ENCODE measurements around the gene ZNF43.

The ZNF43 gene

GRCh38 chr19:21843081-21843480, 7.1 kb upstream of the ZNF43 start:
- H3K14ac ChIP-seq (ENCODE audit: low read length in 2 of 2): no peak overlapping the region
- no peak overlapping the region for H3K4ac ChIP-seq (ENCODE audit: low read depth in 1 of 2, low read length in 2 of 2)
- H4K91ac ChIP-seq (ENCODE audit: low read length): no peak overlapping the region
- peaks cover 58 to 67% of the 10 kb centered on the region in 2 experiments for H3K36me3 ChIP-seq (ENCODE audit: control insufficient read depth in 1 of 2, insufficient read depth in 2 of 2, low read depth in 1 of 2, low read length in 2 of 2)
- H4K8ac ChIP-seq (ENCODE audit: low read length): no peak overlapping the region
- no peak overlapping the region for H3K23ac ChIP-seq (ENCODE audit: low read length in 2 of 2)
- H3K27me3 ChIP-seq (ENCODE audit: control insufficient read depth in 1 of 2, insufficient read depth in 1 of 2, low read length in 2 of 2): no peaks in the 10 kb centered on the region
- H2AK5ac ChIP-seq (ENCODE audit: low read length, severe bottlenecking): no peak overlapping the region
- no peak overlapping the region for H2BK12ac ChIP-seq (ENCODE audit: low read length in 2 of 2)
- H3K4me1 ChIP-seq (ENCODE audit: control insufficient read depth, insufficient read depth, low read depth, low read length): no peaks in the 10 kb centered on the region
- no peak overlapping the region for H2BK15ac ChIP-seq (ENCODE audit: low read depth, poor library complexity, severe bottlenecking)
- WGBS: 100% methylated on average over 4 of the region's 5 CpGs
- H3K9ac ChIP-seq (ENCODE audit: low read length): no peak overlapping the region
- H3K4me3 ChIP-seq (ENCODE audit: insufficient read depth in 1 of 2, low read depth in 1 of 2, low read length in 2 of 2): no peak overlapping the region
- peaks cover 28% of the 10 kb centered on the region for H3K9me3 ChIP-seq (ENCODE audit: control insufficient read depth, low read length)
- no peak for DNase-seq
- H2BK120ac ChIP-seq (ENCODE audit: low read depth, low read length): no peak overlapping the region
- no peak overlapping the region for H3K27ac ChIP-seq (ENCODE audit: low read length, poor library complexity, severe bottlenecking)
- no peak overlapping the region for H2AFZ ChIP-seq (ENCODE audit: low read depth, low read length)
- no peak overlapping the region for H3K18ac ChIP-seq (ENCODE audit: low read depth in 1 of 2, low read length in 2 of 2)
- no peak overlapping the region for H2BK5ac ChIP-seq (ENCODE audit: low read depth, low read length, poor library complexity, severe bottlenecking)
- H3K4me2 ChIP-seq (ENCODE audit: low read length, poor library complexity, severe bottlenecking): no peak overlapping the region
- H3K79me1 ChIP-seq (replicated peaks; ENCODE audit: low read length, poor library complexity, severe bottlenecking): peaks cover 30% of the 10 kb centered on the region

- Histone ChIP-seq H3K36me3 (ENCODE audit: control insufficient read depth in 1 of 2, insufficient read depth in 2 of 2, low read depth in 1 of 2, low read length in 2 of 2) (peaks cover 44 to 61% of the 10 kb centered on the region in 2 experiments), H3K18ac (ENCODE audit: low read depth in 1 of 2, low read length in 2 of 2) (no peak overlapping the region), H4K91ac (ENCODE audit: low read length) (no peak overlapping the region), H3K27me3 (ENCODE audit: control insufficient read depth in 1 of 2, insufficient read depth in 1 of 2, low read length in 2 of 2) (no peaks in the 10 kb centered on the region), H3K23ac (ENCODE audit: low read length in 2 of 2) (no peak overlapping the region), H3K9me3 (ENCODE audit: control insufficient read depth, low read length) (peaks cover 28% of the 10 kb centered on the region), H3K4me1 (ENCODE audit: control insufficient read depth, insufficient read depth, low read depth, low read length) (no peaks in the 10 kb centered on the region), H2BK12ac (ENCODE audit: low read length in 2 of 2) (no peak overlapping the region), H2BK5ac (ENCODE audit: low read depth, low read length, poor library complexity, severe bottlenecking) (no peak overlapping the region), H3K4me2 (ENCODE audit: low read length, poor library complexity, severe bottlenecking) (no peak overlapping the region), H2BK120ac (ENCODE audit: low read depth, low read length) (no peak overlapping the region), H3K4me3 (ENCODE audit: insufficient read depth in 1 of 2, low read depth in 1 of 2, low read length in 2 of 2) (no peak overlapping the region), H3K9ac (ENCODE audit: low read length) (no peak overlapping the region), H3K4ac (ENCODE audit: low read depth in 1 of 2, low read length in 2 of 2) (no peak overlapping the region), H3K14ac (ENCODE audit: low read length in 2 of 2) (no peak overlapping the region), H2AFZ (ENCODE audit: low read depth, low read length) (no peak overlapping the region), H3K79me1 (replicated peaks; ENCODE audit: low read length, poor library complexity, severe bottlenecking) (peaks cover 24% of the 10 kb centered on the region), H2BK15ac (ENCODE audit: low read depth, poor library complexity, severe bottlenecking) (no peak overlapping the region), H4K8ac (ENCODE audit: low read length) (no peak overlapping the region), H3K27ac (ENCODE audit: low read length, poor library complexity, severe bottlenecking) (no peak overlapping the region), H2AK5ac (ENCODE audit: low read length, severe bottlenecking) (no peak overlapping the region)
- WGBS: 89% methylated on average over 1 of the region's 1 CpG
- DNase-seq: no peak
These were observed 5.6 kb upstream of the ZNF43 start for GRCh38 chr19:21841488-21842097.

- Histone ChIP-seq H3K23ac (ENCODE audit: low read length in 2 of 2) (no peak overlapping the region), H3K4ac (ENCODE audit: low read depth in 1 of 2, low read length in 2 of 2) (no peak overlapping the region), H4K8ac (ENCODE audit: low read length) (no peak overlapping the region), H4K91ac (ENCODE audit: low read length) (no peak overlapping the region), H3K27me3 (ENCODE audit: control insufficient read depth in 1 of 2, insufficient read depth in 1 of 2, low read length in 2 of 2) (no peaks in the 10 kb centered on the region), H3K4me1 (ENCODE audit: control insufficient read depth, insufficient read depth, low read depth, low read length) (peaks cover 1% of the 10 kb centered on the region), H2BK120ac (ENCODE audit: low read depth, low read length) (no peak overlapping the region), H3K9ac (ENCODE audit: low read length) (no peak overlapping the region), H3K14ac (ENCODE audit: low read length in 2 of 2) (no peak overlapping the region), H3K36me3 (ENCODE audit: control insufficient read depth in 1 of 2, insufficient read depth in 2 of 2, low read depth in 1 of 2, low read length in 2 of 2) (peaks cover 43 to 56% of the 10 kb centered on the region in 2 experiments), H2BK15ac (ENCODE audit: low read depth, poor library complexity, severe bottlenecking) (no peak overlapping the region), H3K4me3 (ENCODE audit: insufficient read depth in 1 of 2, low read depth in 1 of 2, low read length in 2 of 2) (no peak overlapping the region), H3K18ac (ENCODE audit: low read depth in 1 of 2, low read length in 2 of 2) (no peak overlapping the region), H3K4me2 (ENCODE audit: low read length, poor library complexity, severe bottlenecking) (no peak overlapping the region), H2AK5ac (ENCODE audit: low read length, severe bottlenecking) (no peak overlapping the region), H2AFZ (ENCODE audit: low read depth, low read length) (no peak overlapping the region), H3K9me3 (ENCODE audit: control insufficient read depth, low read length) (peaks cover 28% of the 10 kb centered on the region), H2BK5ac (ENCODE audit: low read depth, low read length, poor library complexity, severe bottlenecking) (no peak overlapping the region), H2BK12ac (ENCODE audit: low read length in 2 of 2) (no peak overlapping the region), H3K79me1 (replicated peaks; ENCODE audit: low read length, poor library complexity, severe bottlenecking) (peaks cover 21% of the 10 kb centered on the region), H3K27ac (ENCODE audit: low read length, poor library complexity, severe bottlenecking) (no peak overlapping the region)
- WGBS: 96% methylated on average over 4 of the region's 5 CpGs
- DNase-seq: no peak
These were observed 5.1 kb upstream of the ZNF43 start for GRCh38 chr19:21841081-21841480.

- H3K9ac ChIP-seq (ENCODE audit: low read length): no peak overlapping the region
- 100% methylated on average over 1 of the region's 1 CpG for WGBS
- H2BK12ac ChIP-seq (ENCODE audit: low read length in 2 of 2): no peak overlapping the region
- H3K4me2 ChIP-seq (ENCODE audit: low read length, poor library complexity, severe bottlenecking): no peak overlapping the region
- no peak overlapping the region for H3K14ac ChIP-seq (ENCODE audit: low read length in 2 of 2)
- no peaks in the 10 kb centered on the region for H3K27me3 ChIP-seq (ENCODE audit: control insufficient read depth in 1 of 2, insufficient read depth in 1 of 2, low read length in 2 of 2)
- H3K4me3 ChIP-seq (ENCODE audit: insufficient read depth in 1 of 2, low read depth in 1 of 2, low read length in 2 of 2): no peak overlapping the region
- H3K36me3 ChIP-seq (ENCODE audit: control insufficient read depth in 1 of 2, insufficient read depth in 2 of 2, low read depth in 1 of 2, low read length in 2 of 2): peaks cover 33 to 52% of the 10 kb centered on the region in 2 experiments
- no peak overlapping the region for H3K27ac ChIP-seq (ENCODE audit: low read length, poor library complexity, severe bottlenecking)
- peaks cover 1% of the 10 kb centered on the region for H3K4me1 ChIP-seq (ENCODE audit: control insufficient read depth, insufficient read depth, low read depth, low read length)
- peaks cover 13% of the 10 kb centered on the region for H3K79me1 ChIP-seq (replicated peaks; ENCODE audit: low read length, poor library complexity, severe bottlenecking)
- no peak overlapping the region for H4K91ac ChIP-seq (ENCODE audit: low read length)
- no peak overlapping the region for H2BK5ac ChIP-seq (ENCODE audit: low read depth, low read length, poor library complexity, severe bottlenecking)
- no peak overlapping the region for H2BK15ac ChIP-seq (ENCODE audit: low read depth, poor library complexity, severe bottlenecking)
- no peak for DNase-seq
- no peak overlapping the region for H3K18ac ChIP-seq (ENCODE audit: low read depth in 1 of 2, low read length in 2 of 2)
- H3K23ac ChIP-seq (ENCODE audit: low read length in 2 of 2): no peak overlapping the region
- no peak overlapping the region for H2AK5ac ChIP-seq (ENCODE audit: low read length, severe bottlenecking)
- H3K4ac ChIP-seq (ENCODE audit: low read depth in 1 of 2, low read length in 2 of 2): no peak overlapping the region
- H4K8ac ChIP-seq (ENCODE audit: low read length): no peak overlapping the region
- no peak overlapping the region for H2BK120ac ChIP-seq (ENCODE audit: low read depth, low read length)
- H2AFZ ChIP-seq (ENCODE audit: low read depth, low read length): no peak overlapping the region
- H3K9me3 ChIP-seq (ENCODE audit: control insufficient read depth, low read length): peaks cover 28% of the 10 kb centered on the region
These were observed 4.0 kb upstream of the ZNF43 start for GRCh38 chr19:21839976-21840375.

All from mesenchymal stem cell (in vitro differentiated cells and primary cell).